Tibial artery (tissue), 4 donors: ENCODE results near the gene MAP3K19.

Source experiments
- DNase-seq, 2 donors: peaks; one replicate each; pipeline ENCODE4 v3.0.0-alpha.2; 2019
- H3K27ac ChIP-seq, 2 donors: fragments of 200-600 bp; sonication (generic) in 1 of 2; 1 replicate in 1 of 2; 2 replicates in 1 of 2; pipeline ENCODE4 v1.5.1; 2018 to 2019; ENCODE audit warnings: mild to moderate bottlenecking in 1 of 2
- H3K27me3 ChIP-seq, 2 donors: fragments of 200-600 bp; sonication (generic) in 1 of 2; one replicate each; pipeline versions ENCODE4 v1.5.1 to v1.6.0; 2016 to 2019
- H3K36me3 ChIP-seq, 3 donors: fragments of 200-600 bp; sonication (generic) in 2 of 3; one replicate each; pipeline ENCODE4 v1.5.1; 2016 to 2019; ENCODE audit warnings: mild to moderate bottlenecking in 2 of 3
- H3K4me1 ChIP-seq, 4 donors: fragments of 200-600 bp; sonication (generic) in 2 of 4; 1 replicate in 3 of 4; 2 replicates in 1 of 4; pipeline ENCODE4 v1.5.1; 2016 to 2019
- H3K4me3 ChIP-seq, 2 donors: fragments of 200-600 bp; sonication (generic) in 1 of 2; 1 replicate in 1 of 2; 2 replicates in 1 of 2; pipeline ENCODE4 v1.5.1; 2018 to 2019; ENCODE audit warnings: mild to moderate bottlenecking in 2 of 2
- H3K9me3 ChIP-seq, 3 donors: fragments of 200-600 bp; sonication (generic) in 1 of 3; one replicate each; pipeline ENCODE4 v1.5.1; 2016 to 2019
- intact Hi-C: fragments of 100-400 bp; cut with DNase I; formaldehyde crosslinking; loops from one replicate; pipeline ENCODE4 v1.15.0; 2023; ENCODE audit warnings: low total_unique reads
- TF ChIP-seq, protein P1 (sequence below), 2 experiments: fragments of 200-600 bp in 1 of 2; fragments of 450-650 bp in 1 of 2; IDR thresholded peaks; one replicate each; pipeline ENCODE4 v1.5.1; 2017 to 2019; ENCODE audit warnings: antibody characterized with exemption in 2 of 2, mild to moderate bottlenecking in 1 of 2, moderate library complexity in 1 of 2

The MAP3K19 gene

DNA sequence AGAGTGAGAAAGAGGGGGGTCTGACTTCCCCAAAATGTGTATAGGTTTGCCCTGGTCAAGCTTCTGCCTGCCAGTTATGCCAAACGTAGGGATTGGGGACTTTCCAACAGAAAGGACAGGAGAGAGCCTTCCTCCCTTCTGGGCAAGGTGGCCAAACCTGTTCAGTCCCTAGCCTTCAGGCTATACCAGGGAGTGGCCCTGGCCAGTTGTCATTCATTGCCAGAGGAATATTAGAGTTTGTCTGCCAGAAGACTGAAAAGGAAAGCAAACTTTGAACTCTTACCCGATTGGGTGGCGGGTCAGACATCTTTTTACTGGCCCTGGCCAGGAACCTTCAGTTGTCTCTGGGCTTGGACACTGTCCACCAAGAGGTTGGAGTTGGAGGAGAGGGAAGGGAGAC is 27.0 kb upstream of the MAP3K19 start:
- no peak for DNase-seq
- TF ChIP-seq, protein P1, sequence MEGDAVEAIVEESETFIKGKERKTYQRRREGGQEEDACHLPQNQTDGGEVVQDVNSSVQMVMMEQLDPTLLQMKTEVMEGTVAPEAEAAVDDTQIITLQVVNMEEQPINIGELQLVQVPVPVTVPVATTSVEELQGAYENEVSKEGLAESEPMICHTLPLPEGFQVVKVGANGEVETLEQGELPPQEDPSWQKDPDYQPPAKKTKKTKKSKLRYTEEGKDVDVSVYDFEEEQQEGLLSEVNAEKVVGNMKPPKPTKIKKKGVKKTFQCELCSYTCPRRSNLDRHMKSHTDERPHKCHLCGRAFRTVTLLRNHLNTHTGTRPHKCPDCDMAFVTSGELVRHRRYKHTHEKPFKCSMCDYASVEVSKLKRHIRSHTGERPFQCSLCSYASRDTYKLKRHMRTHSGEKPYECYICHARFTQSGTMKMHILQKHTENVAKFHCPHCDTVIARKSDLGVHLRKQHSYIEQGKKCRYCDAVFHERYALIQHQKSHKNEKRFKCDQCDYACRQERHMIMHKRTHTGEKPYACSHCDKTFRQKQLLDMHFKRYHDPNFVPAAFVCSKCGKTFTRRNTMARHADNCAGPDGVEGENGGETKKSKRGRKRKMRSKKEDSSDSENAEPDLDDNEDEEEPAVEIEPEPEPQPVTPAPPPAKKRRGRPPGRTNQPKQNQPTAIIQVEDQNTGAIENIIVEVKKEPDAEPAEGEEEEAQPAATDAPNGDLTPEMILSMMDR (IDR thresholded peaks at IDR 0.05) = no peak
- no peak overlapping the region for H3K4me3 ChIP-seq
- H3K36me3 ChIP-seq = peaks cover 0 to 9% (median 0%) of the 10 kb centered on the region in 3 donors
- no peaks in the 10 kb centered on the region for H3K27me3 ChIP-seq
- intact Hi-C loops = no loop called here
- no peak overlapping the region for H3K27ac ChIP-seq
- peaks cover 0 to 22% (median 10%) of the 10 kb centered on the region in 4 donors for H3K4me1 ChIP-seq
- no peaks in the 10 kb centered on the region for H3K9me3 ChIP-seq

- intact Hi-C loops = no loop called here
- TF ChIP-seq, protein P1 (IDR thresholded peaks at IDR 0.05) = no peak
- no peaks in the 10 kb centered on the region for H3K9me3 ChIP-seq
- H3K27me3 ChIP-seq = no peaks in the 10 kb centered on the region
- peaks cover 0 to 28% (median 13%) of the 10 kb centered on the region in 4 donors for H3K4me1 ChIP-seq
- H3K4me3 ChIP-seq = no peak overlapping the region
- no peak overlapping the region for H3K27ac ChIP-seq
- peaks cover 0 to 6% (median 0%) of the 10 kb centered on the region in 3 donors for H3K36me3 ChIP-seq
- DNase-seq = no peak
Measured at GRCh38 chr2:135072125-135072997, 25.1 kb upstream of the MAP3K19 start.

GRCh38 chr2:135066710-135067109 is 19.5 kb upstream of the MAP3K19 start:
- Histone ChIP-seq H3K4me1 (peaks cover 0 to 37% (median 9%) of the 10 kb centered on the region in 4 donors), H3K27ac (no peak overlapping the region), H3K9me3 (no peaks in the 10 kb centered on the region), H3K27me3 (no peaks in the 10 kb centered on the region), H3K36me3 (peaks cover 0 to 7% (median 3%) of the 10 kb centered on the region in 3 donors), H3K4me3 (no peak overlapping the region)
- no peak for DNase-seq
- intact Hi-C loops = no loop called here
- TF ChIP-seq, protein P1 (IDR thresholded peaks at IDR 0.05) = no peak

DNA sequence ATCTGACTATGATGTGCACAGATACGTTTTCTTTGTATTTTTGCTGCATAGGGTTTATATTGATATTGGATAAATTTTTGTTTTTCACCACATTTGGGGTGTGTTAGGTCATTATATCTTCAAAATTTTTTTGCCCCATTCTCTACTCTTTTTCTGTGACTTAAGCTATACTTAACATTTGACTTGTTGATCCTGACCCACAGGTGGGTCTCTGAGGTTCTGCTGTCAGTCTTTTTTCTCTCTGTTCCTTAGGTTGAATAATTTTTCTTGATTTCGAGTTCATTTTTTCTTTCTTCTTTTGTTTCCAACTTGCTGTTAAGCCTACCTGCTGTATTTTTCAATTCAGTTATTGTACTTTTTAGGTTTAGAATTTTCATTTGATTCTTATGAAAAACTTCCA is 16.9 kb upstream of the MAP3K19 start:
- peak overlapping the region; percentile 34 to 49 for H3K27ac ChIP-seq
- no peaks in the 10 kb centered on the region for H3K27me3 ChIP-seq
- peaks cover 0 to 23% (median 13%) of the 10 kb centered on the region in 3 donors for H3K36me3 ChIP-seq
- no peaks in the 10 kb centered on the region for H3K9me3 ChIP-seq
- peaks cover 0 to 44% (median 9%) of the 10 kb centered on the region in 4 donors for H3K4me1 ChIP-seq
- peak overlapping the region in 1 of 2 donors; percentile 9 for H3K4me3 ChIP-seq
- DNase-seq = no peak
- TF ChIP-seq, protein P1 (IDR thresholded peaks at IDR 0.05) = no peak
- intact Hi-C loops = no loop called here

DNA sequence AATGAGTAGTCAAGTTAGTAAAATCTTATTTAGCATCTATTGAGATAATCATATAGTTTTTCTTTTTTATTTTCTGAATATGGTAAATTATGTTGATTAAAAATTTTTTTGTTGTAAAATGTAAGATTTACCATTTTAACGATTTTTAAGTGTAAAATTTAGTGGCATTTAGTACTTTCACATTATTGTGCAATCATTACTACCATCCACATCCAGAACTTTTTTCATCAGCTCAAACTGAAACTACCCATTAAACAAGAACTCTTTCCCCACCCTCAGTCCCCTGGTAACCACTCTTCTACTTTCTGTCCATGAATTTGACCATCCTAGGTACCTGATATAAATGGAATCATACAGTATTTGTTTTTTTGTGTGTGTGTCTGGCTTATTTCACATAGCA is 16.0 kb upstream of the MAP3K19 start:
- no peak for DNase-seq
- Histone ChIP-seq H3K27ac (peak overlapping the region; percentile 34 to 49), H3K4me1 (peaks cover 0 to 47% (median 11%) of the 10 kb centered on the region in 4 donors), H3K27me3 (no peaks in the 10 kb centered on the region), H3K4me3 (peak overlapping the region; percentile 9 to 10), H3K36me3 (peaks cover 0 to 23% (median 13%) of the 10 kb centered on the region in 3 donors), H3K9me3 (no peaks in the 10 kb centered on the region)
- TF ChIP-seq, protein P1 (IDR thresholded peaks at IDR 0.05) = no peak
- intact Hi-C loops = no loop called here
